ENCODE measurements around the gene CEP131.
"Not testable (repeated sequence)": the region's sequence is repeated elsewhere in the genome, so short reads cannot be mapped to it uniquely, and the experiment has no call there.

Gene CEP131

GRCh38 chr17:81159611-81160265, 63.0 kb downstream of the CEP131 start:
- TF ChIP-seq CTCF (IDR thresholded peaks at IDR 0.05; ENCODE audit: low read depth, low read length, missing control alignments): no peak
- no peak for DNase-seq (ENCODE audit: low read depth)
- H3K4me3 ChIP-seq (ENCODE audit: low read depth, low read length): no peak overlapping the region

- H3K4me3 ChIP-seq (ENCODE audit: low read depth, low read length): no peak overlapping the region
- DNase-seq (ENCODE audit: low read depth): no peak
- TF ChIP-seq CTCF (IDR thresholded peaks at IDR 0.05; ENCODE audit: low read depth, low read length, missing control alignments): no peak
Observed at GRCh38 chr17:81158688-81159590, 63.8 kb downstream of the CEP131 start.

GRCh38 chr17:81157848-81158687, 64.7 kb downstream of the CEP131 start:
- TF ChIP-seq CTCF (IDR thresholded peaks at IDR 0.05; ENCODE audit: low read depth, low read length, missing control alignments): no peak
- no peak for DNase-seq (ENCODE audit: low read depth)
- H3K4me3 ChIP-seq (ENCODE audit: low read depth, low read length): no peak overlapping the region

GRCh38 chr17:81156866-81157805, 65.6 kb downstream of the CEP131 start:
- H3K4me3 ChIP-seq (ENCODE audit: low read depth, low read length): no peak overlapping the region
- DNase-seq (ENCODE audit: low read depth): no peak
- TF ChIP-seq CTCF (IDR thresholded peaks at IDR 0.05; ENCODE audit: low read depth, low read length, missing control alignments): no peak

- TF ChIP-seq CTCF (IDR thresholded peaks at IDR 0.05; ENCODE audit: low read depth, low read length, missing control alignments): no peak
- no peak overlapping the region for H3K4me3 ChIP-seq (ENCODE audit: low read depth, low read length)
- DNase-seq (ENCODE audit: low read depth): no peak
Observed at GRCh38 chr17:81154961-81155360, 67.8 kb downstream of the CEP131 start.

GRCh38 chr17:81154016-81154415, 68.7 kb downstream of the CEP131 start:
- not testable (repeated sequence) for H3K4me3 ChIP-seq (ENCODE audit: low read depth, low read length)

More at GRCh38 chr17:81154016-81154415, 68.7 kb downstream of the CEP131 start:
- not testable (repeated sequence) for DNase-seq (ENCODE audit: low read depth)

Measured in GM12864 (cell line).